Activated CD8-positive, alpha-beta memory T cell treated with anti-CD3 and anti-CD28 coated beads, Interleukin-2, amount 50 U/mL, for 1 hour (primary cell): ENCODE results near the gene SYNGR3.
"Not testable (repeated sequence)": the region's sequence is repeated elsewhere in the genome, so short reads cannot be mapped to it uniquely, and the experiment has no call there.

Source experiments
- DNase-seq: peaks from one replicate; pipeline ENCODE4 v3.0.0-alpha.2; 2020; ENCODE audit errors: extremely low read depth

Gene SYNGR3

DNA sequence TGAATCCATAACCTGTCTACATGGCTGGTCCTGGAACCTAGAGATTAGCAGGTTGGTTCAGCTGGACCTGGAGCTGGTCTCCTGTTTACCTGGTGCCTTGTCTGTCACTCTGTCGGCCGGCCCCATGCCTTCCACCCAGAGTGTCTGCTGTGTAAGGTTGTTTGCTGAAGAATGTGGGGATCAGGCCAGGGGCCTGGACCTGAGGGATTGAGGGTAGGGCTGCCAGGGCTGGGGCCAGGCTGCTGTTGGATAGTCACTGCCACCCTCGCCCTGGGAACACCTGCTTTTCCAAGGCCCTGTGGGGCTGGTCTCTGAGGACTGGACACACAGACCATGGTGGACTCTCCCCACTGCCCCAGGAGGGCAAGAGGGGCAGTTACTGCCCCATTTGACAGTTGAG is 38.4 kb downstream of the SYNGR3 start:
- DNase-seq: no peak

- no peak for DNase-seq
Observed at GRCh38 chr16:2028620-2029220, 39.0 kb downstream of the SYNGR3 start.

DNA sequence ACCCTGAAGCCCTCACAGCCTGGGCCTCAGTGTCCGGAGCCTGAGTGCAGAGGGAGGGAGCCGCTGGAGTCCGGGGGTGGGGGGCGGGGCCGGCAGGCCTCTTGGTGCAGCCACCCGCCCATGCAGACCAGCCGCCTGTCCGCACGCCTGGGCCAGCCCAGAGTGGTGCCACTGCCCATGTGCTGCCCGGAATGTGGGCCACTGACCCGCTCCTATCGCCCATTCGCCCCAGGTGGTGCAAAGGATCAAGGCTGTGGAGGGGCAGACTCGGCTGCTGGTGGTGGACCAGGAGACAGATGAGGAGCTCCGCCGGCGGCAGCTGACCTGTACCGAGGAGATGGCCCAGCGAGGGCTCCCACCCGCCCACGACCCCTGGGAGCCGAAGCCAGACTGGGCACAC is 39.6 kb downstream of the SYNGR3 start:
- no peak for DNase-seq

GRCh38 chr16:2030036-2030435 is 40.3 kb downstream of the SYNGR3 start:
- no peak for DNase-seq

DNA sequence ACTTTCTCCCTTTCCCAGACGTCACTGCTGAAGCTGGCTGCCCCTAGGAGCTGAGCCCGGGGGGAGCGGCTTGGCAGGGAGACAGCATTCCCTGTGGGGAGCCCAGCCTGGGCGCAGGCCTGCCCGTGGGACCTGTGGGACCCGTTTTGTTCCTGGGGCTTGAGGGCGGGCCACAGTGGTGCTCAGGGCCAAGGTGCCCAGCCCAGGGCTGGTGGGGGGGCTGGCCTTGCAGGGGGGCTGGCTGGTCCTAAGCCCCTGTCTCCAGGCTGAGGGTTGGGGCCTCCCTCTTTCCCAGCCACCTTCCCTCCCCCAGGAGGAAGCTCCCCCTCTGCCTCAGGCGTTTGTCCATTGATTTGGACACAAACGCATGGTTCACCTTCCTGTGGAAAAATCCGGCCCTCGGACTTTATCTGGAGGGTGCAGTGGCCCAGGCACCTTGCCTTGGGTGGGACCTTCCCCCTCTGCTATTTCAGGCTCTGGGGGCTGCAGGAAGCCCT is 41.4 kb downstream of the SYNGR3 start:
- DNase-seq: no peak

DNA sequence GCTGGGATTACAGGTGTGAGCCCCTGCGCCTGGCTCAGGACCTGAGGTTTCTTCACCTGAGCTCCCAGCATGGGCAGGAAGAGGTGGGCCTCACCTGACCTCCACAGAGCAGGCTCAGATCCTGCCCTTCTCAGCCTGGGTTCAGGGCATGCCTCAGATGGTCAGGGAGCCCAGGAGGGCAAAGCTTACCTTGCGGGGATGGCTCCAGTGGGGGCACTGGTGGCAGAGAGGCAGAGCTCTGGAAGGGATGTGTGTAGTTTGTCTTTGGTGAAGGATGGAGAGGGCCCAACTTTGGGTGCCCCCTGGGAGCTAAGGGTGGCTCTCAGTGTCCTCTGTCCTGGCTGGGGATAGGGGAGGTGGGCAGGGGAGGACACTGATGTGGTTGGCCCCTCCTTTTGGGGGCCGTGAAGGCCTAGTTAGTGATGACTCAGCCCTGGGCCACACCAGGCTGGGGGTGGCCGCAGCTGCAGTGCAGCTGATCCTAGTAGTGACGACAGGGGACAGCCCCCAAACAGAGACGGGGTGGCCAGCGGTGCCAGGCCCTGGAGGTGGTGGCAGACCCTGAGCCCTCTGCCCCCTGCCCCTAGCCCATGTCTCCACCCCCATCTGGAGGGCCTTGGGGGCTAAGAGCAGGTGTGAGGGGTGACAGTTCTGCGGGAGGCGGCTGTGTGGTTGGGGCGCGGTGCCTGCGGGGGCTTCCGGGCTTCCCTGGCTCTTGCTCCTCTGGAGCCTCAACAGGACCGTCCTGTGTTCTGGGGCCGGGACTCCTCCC is 42.7 kb downstream of the SYNGR3 start:
- no peak for DNase-seq

GRCh38 chr16:2033057-2033908 is 43.5 kb downstream of the SYNGR3 start:
- no peak for DNase-seq

DNA sequence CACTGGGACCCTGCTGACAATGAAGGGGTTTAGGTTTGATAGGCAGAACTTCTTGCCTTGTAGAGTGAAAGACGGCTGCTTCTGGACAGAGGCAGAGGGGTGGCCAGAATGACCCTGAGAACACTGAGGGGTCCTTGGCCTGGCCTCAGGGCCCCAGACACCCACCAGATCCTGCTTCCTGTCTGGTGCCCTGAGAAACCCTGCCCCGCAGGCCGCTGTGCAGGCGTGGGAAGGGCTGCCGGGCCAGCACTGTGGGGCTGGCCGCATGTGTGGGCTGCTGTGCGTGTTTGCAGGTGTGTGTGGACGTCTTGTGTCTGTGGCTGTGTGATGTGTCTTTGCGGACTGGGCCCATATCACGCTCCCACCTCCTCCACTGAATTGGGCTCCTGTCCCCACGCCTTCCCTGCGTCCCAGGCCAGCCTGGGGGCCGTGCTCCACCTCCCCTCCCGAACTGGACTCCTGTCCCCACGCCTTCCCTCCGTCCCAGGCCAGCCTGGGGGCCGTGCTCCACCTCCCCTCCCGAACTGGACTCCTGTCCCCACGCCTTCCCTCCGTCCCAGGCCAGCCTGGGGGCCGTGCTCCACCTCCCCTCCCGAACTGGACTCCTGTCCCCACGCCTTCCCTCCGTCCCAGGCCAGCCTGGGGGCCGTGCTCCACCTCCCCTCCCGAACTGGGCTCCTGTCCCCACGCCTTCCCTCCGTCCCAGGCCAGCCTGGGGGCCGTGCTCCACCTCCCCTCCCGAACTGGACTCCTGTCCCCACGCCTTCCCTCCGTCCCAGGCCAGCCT is 44.3 kb downstream of the SYNGR3 start:
- not testable (repeated sequence) for DNase-seq

DNA sequence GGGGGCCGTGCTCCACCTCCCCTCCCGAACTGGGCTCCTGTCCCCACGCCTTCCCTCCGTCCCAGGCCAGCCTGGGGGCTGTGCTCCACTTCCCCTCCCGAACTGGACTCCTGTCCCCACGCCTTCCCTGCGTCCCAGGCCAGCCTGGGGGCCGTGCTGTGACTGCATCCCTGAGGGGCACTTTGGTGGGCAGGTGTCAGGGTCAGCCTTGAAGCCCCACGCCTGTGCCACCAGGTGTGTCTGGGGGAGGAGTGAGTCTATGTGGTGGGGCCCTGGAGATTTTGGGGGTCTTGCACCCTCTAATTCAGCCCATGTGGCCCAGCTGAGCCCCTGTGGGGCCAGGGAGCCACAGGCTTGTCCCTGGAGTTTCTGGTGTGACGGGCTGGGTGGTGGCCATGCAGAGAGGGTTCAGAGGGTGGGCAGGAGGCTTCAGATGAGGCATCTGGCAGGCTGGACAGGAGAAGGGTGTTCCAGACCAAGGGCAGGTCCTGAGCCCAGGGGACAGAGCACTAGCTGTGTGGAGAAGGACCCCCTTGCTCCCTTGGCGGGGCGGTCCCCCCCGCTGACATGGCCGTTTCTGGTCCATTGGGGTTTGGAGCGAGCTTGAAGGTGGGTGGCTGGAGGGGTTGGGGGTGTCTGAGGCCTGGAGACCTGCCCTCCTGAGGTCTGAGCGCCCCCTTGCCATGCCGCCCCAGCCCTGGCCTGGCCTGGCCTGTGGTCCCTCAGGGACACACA is 45.1 kb downstream of the SYNGR3 start:
- no peak for DNase-seq

DNA sequence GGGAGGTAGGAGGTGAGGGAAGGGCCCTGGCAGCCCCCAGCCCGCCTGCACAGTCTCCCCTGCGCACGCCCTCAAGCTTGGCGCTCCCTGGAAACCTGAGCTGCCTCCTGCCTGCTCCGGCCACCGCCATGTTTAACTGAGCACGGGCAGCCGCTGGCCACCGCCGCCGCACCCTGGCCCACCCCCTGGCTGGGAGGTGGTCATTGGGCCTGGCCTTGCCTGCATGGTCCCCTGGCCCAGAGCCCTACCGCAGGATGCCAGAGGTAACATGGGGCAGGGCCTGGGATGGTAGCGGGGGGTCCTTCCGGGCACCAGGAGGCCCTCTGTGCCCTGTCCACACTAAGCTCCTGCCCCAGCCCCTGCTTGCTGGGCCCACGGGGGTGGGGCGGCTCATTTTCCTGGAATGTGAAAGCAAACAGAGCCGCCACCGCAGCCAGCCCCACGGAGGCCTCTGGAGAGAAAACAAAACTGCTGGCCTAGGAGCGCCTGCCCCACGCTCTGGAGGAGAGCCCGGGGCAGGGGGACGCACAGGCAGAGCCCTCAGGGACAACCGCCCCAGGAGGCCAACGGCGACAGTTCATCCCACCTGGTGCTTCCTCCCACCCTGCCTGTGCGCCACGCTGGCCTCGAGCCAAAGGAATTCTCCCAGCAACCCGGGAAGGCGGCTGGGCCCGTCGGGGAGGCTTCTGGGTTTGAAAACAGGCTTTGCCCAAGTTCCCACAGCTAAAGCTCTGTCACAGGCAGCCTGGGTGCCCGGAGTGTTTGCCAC is 45.8 kb downstream of the SYNGR3 start:
- DNase-seq: no peak

DNA sequence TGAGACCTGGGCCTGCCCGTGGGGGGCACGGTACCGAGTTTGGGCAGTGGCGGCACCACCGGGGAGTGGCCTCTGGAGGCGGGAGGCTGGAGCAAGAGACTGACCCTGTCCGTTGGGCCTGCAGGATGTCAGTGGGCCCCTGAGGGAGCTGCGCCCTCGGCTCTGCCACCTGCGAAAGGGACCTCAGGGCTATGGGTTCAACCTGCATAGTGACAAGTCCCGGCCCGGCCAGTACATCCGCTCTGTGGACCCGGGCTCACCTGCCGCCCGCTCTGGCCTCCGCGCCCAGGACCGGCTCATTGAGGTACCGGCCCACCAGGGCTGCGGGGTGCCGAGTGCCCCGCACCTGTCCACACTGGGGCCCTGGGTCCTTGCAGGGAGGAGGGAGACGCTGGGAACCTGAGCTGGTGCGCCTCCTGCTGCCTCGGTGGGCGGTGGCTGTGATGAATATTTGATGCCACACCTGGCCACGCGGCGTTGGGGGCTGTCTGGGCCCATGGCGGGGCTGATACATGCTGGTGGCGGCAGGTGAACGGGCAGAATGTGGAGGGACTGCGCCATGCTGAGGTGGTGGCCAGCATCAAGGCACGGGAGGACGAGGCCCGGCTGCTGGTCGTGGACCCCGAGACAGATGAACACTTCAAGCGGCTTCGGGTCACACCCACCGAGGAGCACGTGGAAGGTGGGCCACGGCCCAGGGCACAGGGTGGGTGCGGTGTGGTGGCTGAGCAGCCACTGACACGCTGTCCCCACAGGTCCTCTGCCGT is 46.6 kb downstream of the SYNGR3 start:
- DNase-seq: no peak

DNA sequence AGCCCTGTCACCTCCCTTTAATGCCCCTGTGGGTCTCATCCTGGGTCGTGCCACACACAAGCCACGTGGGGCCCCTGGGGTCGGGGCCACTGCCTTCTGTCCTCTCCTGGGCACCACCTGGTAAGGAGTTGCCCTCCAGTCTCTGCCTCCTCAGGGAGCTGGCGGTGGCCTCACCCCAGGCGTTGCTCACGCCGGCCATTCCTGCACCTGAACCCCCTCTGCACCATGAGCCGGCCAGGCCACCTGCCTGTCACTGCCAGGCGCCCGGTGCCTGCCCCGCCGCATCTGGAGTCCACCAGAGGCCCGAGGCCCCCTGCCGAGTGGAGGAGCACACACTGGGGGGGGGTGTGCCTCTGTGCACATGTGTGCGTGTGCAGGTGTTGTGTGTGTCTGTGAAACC is 47.3 kb downstream of the SYNGR3 start:
- DNase-seq: no peak

DNA sequence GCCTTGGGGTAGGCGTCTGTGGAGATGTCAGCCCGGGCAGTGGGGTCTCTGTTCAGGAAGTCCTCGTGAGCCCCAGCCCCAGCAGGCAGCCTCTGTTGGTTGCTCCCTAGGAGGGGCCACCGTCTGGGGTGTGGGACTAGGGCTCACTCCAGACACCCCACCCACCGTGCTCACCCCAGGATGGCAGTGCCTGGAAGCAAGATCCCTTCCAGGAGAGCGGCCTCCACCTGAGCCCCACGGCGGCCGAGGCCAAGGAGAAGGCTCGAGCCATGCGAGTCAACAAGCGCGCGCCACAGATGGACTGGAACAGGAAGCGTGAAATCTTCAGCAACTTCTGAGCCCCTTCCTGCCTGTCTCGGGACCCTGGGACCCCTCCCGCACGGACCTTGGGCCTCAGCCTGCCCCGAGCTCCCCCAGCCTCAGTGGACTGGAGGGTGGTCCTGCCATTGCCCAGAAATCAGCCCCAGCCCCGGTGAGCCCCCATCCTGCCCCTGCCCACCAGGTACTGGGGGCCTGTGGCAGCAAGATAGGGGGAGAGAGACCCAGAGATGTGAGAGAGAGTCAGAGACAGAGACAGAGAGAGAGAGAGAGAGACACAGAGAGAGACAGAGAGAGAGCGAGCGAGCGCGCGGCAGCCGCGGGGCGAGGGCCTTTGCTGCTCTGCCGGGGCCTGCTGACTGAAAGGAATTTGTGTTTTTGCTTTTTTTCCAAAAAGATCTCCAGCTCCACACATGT is 48.0 kb downstream of the SYNGR3 start:
- no peak for DNase-seq

GRCh38 chr16:2038382-2039231 is 48.8 kb downstream of the SYNGR3 start:
- no peak for DNase-seq

DNA sequence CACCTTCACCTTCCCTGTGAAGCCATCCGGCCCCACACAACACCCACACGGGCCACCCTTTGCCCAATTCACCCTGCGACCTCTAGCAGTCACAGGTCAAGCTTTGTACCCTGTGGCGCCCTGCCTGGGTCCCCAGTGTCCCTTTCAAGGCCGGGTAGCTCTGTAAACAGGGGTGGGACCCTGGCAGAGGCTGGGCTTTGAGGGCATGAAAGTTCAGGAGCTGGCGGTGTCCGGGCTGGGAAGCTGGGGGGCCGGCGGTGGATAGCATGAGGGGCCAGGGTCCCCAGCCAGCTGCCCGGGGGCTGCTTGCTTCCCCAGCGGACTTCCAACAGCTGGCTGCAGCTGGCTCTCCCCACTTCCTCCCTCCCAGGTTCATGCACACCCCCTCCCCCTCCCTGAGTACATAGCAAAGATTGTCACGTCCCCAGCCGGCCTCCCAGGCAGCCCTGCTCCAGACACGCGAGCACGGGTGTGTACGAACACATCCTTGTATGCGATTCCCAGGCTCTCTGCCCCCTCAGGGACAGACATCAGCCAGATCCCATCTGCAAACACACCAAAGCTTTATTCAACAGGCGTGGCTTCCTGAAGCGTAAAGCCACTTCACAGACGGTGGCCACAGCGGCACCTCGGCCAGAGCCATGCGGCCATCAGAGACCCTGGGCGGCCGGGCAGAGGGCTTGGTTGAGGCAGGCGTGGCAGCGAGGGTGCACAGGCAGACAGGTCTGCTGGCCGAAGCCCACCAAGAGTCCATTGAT is 49.7 kb downstream of the SYNGR3 start:
- DNase-seq: no peak

DNA sequence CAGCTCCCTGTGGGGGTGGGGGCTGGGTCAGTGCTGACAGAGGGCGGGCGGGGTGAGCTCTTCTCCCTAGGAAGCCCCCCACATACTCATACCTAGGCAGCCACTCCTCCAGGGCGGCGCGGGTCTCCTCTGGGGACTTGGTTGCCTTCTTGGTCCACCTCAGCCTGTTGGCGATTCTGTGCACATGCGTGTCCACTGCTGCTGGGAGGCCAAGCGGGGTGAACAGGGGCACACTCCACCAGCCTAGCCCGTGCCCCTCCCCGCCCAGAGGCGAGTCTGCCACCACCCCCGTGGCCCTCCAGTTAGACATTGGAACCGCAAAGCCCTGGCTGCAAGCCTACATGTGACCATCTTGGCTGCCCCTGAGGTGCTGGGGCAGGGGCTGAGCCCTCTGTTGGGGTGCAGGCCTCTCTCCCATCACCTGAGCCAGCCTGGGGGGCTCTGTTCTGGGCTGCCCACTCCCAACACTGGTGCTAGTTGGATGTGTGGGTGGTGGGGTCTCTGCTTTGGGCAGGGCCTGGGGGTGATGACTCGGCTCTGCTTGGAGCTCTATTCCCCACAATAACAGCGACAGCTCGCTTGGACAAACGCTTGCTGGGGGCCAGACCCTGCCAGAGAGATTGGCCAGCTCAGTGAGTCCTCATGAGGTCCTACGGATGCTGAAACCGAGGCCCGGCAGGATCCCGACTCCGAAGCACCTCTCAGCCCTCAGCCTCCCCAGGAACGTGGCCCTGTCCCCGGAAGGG is 50.4 kb downstream of the SYNGR3 start:
- DNase-seq: no peak
